ENCODE measurements around the gene CCDC57.

DNA sequence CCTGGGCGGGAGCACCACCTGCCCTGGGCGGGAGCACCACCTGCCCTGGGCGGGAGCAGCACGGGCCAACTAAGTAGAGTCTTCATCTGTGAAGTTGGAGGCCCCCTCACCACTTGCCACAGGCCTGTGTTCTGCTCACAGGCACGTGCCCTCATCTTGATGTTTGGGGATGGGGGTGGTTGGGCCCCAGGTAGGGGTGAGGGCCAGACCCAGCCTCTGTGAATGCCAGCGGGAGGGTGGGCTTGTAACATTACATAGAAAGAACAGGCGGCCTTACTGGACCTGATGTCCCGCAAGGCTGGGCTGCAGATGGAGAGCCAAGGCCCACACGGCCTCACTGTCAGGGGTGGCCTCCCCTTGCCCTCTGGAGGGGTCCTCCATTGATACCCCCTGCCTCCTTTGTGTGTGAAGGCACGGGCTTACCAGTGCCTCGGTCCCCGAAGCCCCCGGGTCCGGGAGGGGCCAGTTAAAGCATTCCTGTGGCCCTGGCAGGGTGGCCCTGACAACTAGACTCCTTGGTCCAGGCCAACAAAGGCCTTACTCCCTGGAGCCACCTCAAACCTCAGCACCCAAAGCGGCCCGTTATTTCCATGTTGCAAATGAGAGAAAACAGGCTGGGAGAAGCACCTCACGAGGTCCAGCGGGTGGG, 15.1 kb upstream of the CCDC57 start:
- TF ChIP-seq POLR2A (IDR thresholded peaks at IDR 0.05) = no peak
- TF ChIP-seq, protein P1, sequence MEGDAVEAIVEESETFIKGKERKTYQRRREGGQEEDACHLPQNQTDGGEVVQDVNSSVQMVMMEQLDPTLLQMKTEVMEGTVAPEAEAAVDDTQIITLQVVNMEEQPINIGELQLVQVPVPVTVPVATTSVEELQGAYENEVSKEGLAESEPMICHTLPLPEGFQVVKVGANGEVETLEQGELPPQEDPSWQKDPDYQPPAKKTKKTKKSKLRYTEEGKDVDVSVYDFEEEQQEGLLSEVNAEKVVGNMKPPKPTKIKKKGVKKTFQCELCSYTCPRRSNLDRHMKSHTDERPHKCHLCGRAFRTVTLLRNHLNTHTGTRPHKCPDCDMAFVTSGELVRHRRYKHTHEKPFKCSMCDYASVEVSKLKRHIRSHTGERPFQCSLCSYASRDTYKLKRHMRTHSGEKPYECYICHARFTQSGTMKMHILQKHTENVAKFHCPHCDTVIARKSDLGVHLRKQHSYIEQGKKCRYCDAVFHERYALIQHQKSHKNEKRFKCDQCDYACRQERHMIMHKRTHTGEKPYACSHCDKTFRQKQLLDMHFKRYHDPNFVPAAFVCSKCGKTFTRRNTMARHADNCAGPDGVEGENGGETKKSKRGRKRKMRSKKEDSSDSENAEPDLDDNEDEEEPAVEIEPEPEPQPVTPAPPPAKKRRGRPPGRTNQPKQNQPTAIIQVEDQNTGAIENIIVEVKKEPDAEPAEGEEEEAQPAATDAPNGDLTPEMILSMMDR (IDR thresholded peaks at IDR 0.05) = no peak

All from heart left ventricle (tissue), 13 donors.